A549 treated with GW870086 at 1 μM for 4 hours (cell line): ENCODE measurements around the gene ITGA3. TPM values are rescaled to one million over a fixed set of nuclear protein-coding genes. Genes with fewer than 3 reads are reported as not detected.

Experiments used
- total RNA-seq: library from RNA; stranded (reverse); fragments of 200-300 nt; extraction: Qiagen RNA extraction; gene quantifications from 5 replicates; pipeline ENCODE4 v1.2.3, GENCODE V29; 2022; ENCODE audit warnings: low read depth

ITGA3 gene
- total RNA-seq = 402 to 477 TPM (median 461 TPM) in 5 replicates

GRCh38 chr17:50055426-50056216, at the start of gene ITGA3:
Gene ITGA3, plus strand, starts transcription at chr17:50056110. Its CDS starts 330 bp downstream, at chr17:50056440.

GRCh38 chr17:50094753-50095619, 39.1 kb downstream of the ITGA3 start, which contains the start of gene PDK2:
Gene PDK2, plus strand, starts transcription at chr17:50095351. Its CDS starts 85 bp downstream, at chr17:50095436.

GRCh38 chr17:50129728-50130558, 74.0 kb downstream of the ITGA3 start, which contains the start of gene SAMD14:
Gene SAMD14, minus strand, starts transcription at chr17:50130160. Its CDS starts 5,201 bp downstream, at chr17:50124959.

Other genes with a start within 250 kb of the ITGA3 start
- gene TAC4, start 208.0 kb upstream of the ITGA3 start, total RNA-seq = not detected in 5 replicates
- gene DLX4, start 86.9 kb upstream of the ITGA3 start, total RNA-seq = 1.7 to 2.3 TPM (median 2.3 TPM) in 5 replicates
- gene DLX3, start 60.9 kb upstream of the ITGA3 start, total RNA-seq = 0.05 to 0.10 TPM (median 0.07 TPM) in 4 of 5 replicates, not detected in the other
- gene PDK2, start 39.2 kb downstream of the ITGA3 start, total RNA-seq = 10.4 to 19.1 TPM (median 16.7 TPM) in 5 replicates
- 0.23 to 0.68 TPM (median 0.32 TPM) in 5 replicates for gene SAMD14, start 74.0 kb downstream of the ITGA3 start, total RNA-seq
- gene PPP1R9B, start 94.6 kb downstream of the ITGA3 start, total RNA-seq = 39.3 to 55.0 TPM (median 50.7 TPM) in 5 replicates
- gene SGCA, start 109.9 kb downstream of the ITGA3 start, total RNA-seq = 1.3 to 1.9 TPM (median 1.7 TPM) in 5 replicates
- 6.1 to 9.5 TPM (median 7.9 TPM) in 5 replicates for gene COL1A1, start 145.5 kb downstream of the ITGA3 start, total RNA-seq
- 18.0 to 31.0 TPM (median 24.0 TPM) in 5 replicates for gene TMEM92, start 218.4 kb downstream of the ITGA3 start, total RNA-seq